Measurements from ENCODE around the gene PSMD5. TPM values are rescaled to one million over a fixed set of nuclear protein-coding genes. Genes with fewer than 3 reads are reported as not detected.

Gene PSMD5
- 21.5 and 29.2 TPM in 2 replicates for total RNA-seq

DNA sequence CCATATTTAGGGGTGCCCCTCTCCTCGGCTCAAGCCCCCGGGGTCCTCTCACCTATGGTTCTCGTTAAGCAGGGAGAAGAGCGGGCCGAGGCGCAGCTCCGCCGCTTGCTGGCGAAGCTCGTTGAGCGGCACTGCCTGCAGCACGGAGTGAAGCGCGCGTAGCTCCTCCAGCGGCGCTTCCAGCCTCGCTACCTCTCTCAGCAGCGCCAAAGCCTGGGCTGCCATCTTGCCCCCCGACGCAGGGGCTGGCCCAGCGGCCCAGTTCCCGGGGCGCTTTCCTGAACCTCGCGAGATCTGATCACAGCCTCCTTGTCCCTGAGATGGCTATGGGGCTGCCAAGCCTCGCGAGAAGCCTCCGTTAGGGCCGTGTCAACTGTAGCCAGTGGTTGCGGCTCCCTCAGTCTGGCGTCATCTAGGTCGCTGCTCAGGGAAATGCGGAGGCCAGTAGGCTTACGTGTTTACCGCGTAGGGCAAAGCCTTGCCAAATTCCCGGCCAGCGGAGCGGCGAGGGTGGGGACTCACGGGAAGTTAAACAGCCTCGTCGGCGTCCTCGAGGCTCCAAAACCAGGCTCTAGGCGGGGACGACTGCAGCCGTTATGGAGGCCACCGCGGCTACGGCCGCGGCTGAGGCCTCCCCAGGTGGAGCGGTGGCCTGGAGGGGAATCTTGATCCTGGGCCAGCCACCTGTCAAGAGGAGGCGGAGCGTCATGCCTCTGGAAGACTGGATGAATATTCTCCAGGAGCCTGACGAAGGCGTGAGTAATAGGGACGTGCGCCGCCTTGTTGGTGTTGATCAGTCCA is at the start of gene PSMD5:
Gene PSMD5, minus strand, starts transcription at position 238 of the 801 bp plus-strand sequence. Its CDS starts 13 bp downstream, at position 225.

DNA sequence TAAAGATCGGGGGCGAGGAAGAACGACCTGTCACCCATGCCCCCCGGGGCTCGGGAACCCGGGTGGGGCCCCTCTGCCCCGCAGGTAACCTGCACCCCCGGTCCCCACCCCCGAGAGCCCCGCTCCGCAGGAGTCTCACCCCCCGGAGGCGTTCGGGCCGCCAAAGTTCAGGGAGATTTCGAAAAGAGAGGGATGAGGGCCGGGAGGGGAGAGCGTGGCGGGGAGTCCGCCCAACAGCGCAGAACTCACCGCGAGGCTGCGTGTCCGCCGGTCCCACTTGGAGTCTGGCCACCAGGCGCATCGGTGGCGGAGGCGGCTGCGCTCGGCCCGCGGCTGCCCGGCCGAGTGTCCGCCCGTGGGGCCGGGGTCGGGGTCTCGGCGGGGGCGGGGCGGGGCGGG is 34.1 kb upstream of the PSMD5 start, which contains the start of gene PHF19:
Gene PHF19, minus strand, starts transcription at position 347 of the 399 bp plus-strand sequence. CDS start 2,447 bp downstream, outside the sequence.

GRCh38 chr9:120792898-120793765 is 49.6 kb downstream of the PSMD5 start, which contains the start of gene FBXW2:
TSS of gene FBXW2 (minus strand) at chr9:120793416. CDS start at chr9:120788258, 5,158 bp downstream.

Other genes with a start within 250 kb of the PSMD5 start
- 12.3 and 25.4 TPM in 2 replicates for gene MEGF9, start 128.5 kb downstream of the PSMD5 start, total RNA-seq
- gene FBXW2, start 49.5 kb downstream of the PSMD5 start, total RNA-seq: 31.0 and 40.3 TPM in 2 replicates
- 36.1 and 38.3 TPM in 2 replicates for gene PHF19, start 34.3 kb upstream of the PSMD5 start, total RNA-seq
- 11.9 and 56.1 TPM in 2 replicates for gene TRAF1, start 83.9 kb upstream of the PSMD5 start, total RNA-seq
- 8.2 and 10.9 TPM in 2 replicates for gene C5, start 207.4 kb upstream of the PSMD5 start, total RNA-seq
- 7.4 and 9.1 TPM in 2 replicates for gene CNTRL, start 232.0 kb upstream of the PSMD5 start, total RNA-seq

Data from aortic smooth muscle cell (primary cell).